ENCODE measurements around the gene SOS2.

SOS2 gene

DNA sequence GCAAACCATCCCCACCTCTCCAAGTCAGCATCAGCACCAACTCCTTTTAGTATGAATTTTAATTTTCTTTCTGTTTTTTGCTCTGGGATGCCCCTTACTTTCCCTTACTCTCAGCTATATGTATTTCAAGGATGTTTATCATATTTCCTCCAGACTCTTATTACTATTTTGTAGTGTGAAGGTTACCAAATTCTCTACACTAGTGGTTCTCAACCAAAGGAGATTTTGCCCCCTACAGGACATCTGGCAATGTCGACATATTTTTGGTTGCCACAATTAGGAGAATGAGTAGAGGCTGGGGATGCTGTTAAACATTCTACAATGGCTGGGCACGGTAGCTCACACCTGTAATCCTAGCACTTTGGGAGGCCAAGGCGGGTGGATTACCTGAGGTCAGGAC is 29.1 kb upstream of the SOS2 start:
- no peak overlapping the region for H3K4me3 ChIP-seq (ENCODE audit: low read depth, low read length)
- peak; percentile 28 for DNase-seq (ENCODE audit: low read depth)
- TF ChIP-seq, protein P1, sequence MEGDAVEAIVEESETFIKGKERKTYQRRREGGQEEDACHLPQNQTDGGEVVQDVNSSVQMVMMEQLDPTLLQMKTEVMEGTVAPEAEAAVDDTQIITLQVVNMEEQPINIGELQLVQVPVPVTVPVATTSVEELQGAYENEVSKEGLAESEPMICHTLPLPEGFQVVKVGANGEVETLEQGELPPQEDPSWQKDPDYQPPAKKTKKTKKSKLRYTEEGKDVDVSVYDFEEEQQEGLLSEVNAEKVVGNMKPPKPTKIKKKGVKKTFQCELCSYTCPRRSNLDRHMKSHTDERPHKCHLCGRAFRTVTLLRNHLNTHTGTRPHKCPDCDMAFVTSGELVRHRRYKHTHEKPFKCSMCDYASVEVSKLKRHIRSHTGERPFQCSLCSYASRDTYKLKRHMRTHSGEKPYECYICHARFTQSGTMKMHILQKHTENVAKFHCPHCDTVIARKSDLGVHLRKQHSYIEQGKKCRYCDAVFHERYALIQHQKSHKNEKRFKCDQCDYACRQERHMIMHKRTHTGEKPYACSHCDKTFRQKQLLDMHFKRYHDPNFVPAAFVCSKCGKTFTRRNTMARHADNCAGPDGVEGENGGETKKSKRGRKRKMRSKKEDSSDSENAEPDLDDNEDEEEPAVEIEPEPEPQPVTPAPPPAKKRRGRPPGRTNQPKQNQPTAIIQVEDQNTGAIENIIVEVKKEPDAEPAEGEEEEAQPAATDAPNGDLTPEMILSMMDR (IDR thresholded peaks at IDR 0.05; ENCODE audit: low read depth, low read length, missing control alignments), result peak; percentile 68
- in situ Hi-C loops (cut with HindIII; ENCODE audit: low sequenced_read_pairs), result no loop called here

DNA sequence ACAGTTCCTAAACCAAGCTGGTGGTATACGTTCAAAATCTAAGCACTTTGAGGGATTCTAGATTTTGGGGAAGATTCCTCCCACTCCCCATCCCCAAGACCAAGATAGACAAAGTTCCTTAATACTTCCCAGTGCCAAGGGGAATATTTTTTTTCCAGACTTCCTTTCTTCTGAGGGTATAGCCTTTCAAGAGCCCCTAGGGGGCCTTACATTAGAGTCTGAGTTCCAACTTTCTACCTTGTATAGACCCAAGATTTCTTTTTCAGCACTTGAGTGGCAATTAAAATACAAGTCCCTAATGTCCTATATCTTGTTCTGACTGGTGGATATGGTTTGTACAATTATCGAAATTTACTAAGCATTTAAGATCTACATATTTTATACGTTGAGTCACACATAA is 28.7 kb upstream of the SOS2 start:
- TF ChIP-seq, protein P1 (IDR thresholded peaks at IDR 0.05; ENCODE audit: low read depth, low read length, missing control alignments), result no peak
- in situ Hi-C loops (cut with HindIII; ENCODE audit: low sequenced_read_pairs), result no loop called here
- no peak for DNase-seq (ENCODE audit: low read depth)
- no peak overlapping the region for H3K4me3 ChIP-seq (ENCODE audit: low read depth, low read length)

DNA sequence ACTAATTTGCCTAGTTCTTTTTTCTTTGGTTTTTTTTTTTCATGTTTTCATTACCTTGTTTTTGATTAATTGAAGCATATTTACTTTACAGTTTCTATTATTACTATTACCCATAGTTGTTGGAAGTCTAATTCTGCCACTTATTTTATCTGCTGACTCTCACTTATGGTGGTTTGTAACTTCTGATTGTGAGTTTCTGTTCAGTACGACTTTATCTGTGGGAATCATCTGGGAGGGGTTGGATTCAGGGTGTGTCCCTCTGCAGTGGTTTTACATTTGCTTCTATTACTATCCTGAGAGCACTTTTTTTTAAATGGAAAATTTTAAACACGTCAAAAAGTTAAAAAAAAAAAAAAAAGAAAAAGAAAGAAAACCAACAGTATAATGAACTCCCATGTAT is 26.4 kb upstream of the SOS2 start:
- DNase-seq (ENCODE audit: low read depth), result no peak
- H3K4me3 ChIP-seq (ENCODE audit: low read depth, low read length), result no peak overlapping the region
- TF ChIP-seq, protein P1 (IDR thresholded peaks at IDR 0.05; ENCODE audit: low read depth, low read length, missing control alignments), result no peak
- in situ Hi-C loops (cut with HindIII; ENCODE audit: low sequenced_read_pairs), result no loop called here

DNA sequence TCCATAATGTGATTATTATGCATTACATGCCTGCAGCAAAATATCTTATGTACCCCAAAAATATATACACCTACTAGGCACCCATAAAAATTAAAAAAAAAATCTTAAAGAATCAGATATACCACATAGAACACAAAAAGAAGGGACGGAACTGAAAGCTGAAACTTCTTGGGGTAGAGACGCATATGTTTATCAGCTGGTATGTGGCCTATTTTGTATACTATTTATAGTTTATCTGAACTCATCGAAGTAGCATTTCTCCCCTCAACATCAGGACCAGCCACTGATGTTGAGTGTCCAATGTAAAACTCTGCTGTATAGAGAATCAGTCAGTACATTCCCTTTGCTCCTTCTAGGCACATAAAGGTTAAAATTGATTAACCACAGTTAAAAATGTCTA is 22.9 kb upstream of the SOS2 start:
- DNase-seq (ENCODE audit: low read depth), result no peak
- no peak overlapping the region for H3K4me3 ChIP-seq (ENCODE audit: low read depth, low read length)
- in situ Hi-C loops (cut with HindIII; ENCODE audit: low sequenced_read_pairs), result no loop called here
- TF ChIP-seq, protein P1 (IDR thresholded peaks at IDR 0.05; ENCODE audit: low read depth, low read length, missing control alignments), result no peak

DNA sequence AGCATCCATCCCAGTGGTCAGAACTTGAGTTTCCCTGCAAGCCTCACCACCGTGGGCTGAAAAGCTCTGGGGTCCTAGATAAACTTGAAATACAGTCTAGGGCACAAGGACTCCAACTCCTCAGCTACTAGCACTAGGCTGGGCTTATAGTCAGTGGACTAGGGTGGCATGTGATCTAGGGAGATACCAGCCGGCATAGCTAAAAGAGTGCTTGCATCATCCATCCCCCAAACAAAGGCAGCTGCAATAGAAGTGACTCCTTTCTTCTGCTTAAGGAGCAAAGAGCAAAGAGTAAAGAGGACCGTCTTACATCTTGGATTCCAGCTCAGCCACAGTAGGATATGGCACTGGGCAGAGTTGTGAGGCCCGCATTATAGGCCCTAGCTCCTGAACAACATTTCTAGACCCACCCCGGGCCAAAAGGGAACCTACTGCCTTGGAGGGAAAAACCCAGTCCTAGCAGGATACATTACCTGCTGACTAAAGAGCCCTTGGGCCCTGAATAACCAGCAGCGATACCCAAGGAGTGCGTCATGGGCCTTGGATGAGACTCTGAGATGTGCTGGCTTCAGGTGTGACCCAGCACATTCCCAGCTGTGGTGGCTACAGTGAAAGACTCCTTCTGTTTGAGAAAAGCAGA is 17.9 kb upstream of the SOS2 start:
- DNase-seq (ENCODE audit: low read depth), result no peak
- no peak overlapping the region for H3K4me3 ChIP-seq (ENCODE audit: low read depth, low read length)
- TF ChIP-seq, protein P1 (IDR thresholded peaks at IDR 0.05; ENCODE audit: low read depth, low read length, missing control alignments), result no peak
- in situ Hi-C loops (cut with HindIII; ENCODE audit: low sequenced_read_pairs), result no loop called here

DNA sequence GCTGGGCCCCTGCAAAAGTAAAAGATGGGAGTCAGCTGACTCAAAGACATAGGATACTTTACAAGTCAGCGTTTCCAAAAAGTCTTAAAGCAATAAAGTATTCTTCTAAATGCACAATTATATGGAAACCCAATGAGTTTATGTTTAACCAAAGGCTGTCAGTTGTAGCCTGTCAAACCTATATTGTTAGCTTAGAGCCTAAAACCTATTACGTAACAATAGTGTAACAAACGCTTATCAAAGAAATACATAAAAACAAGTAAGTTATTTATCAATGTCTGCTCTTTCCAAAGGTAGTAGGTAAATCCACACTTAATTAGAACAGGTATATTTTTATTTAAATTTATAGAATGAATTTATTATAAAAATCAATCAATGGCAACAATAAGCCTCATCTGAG is 15.9 kb upstream of the SOS2 start:
- TF ChIP-seq, protein P1 (IDR thresholded peaks at IDR 0.05; ENCODE audit: low read depth, low read length, missing control alignments), result no peak
- in situ Hi-C loops (cut with HindIII; ENCODE audit: low sequenced_read_pairs), result no loop called here

More for the DNA sequence above, 15.9 kb upstream of the SOS2 start:
- H3K4me3 ChIP-seq (ENCODE audit: low read depth, low read length), result no peak overlapping the region
- no peak for DNase-seq (ENCODE audit: low read depth)

All from astrocyte of the cerebellum (primary cell).